Stimulated activated memory B cell treated with anti-CD40 and anti-IgM and Interleukin-4, amounts not matched to agents 10 μg/mL and 1 μg/mL and 100 μg/mL, for 72 hours (primary cell): ENCODE measurements around the gene VAPB.

Experiments
- ATAC-seq: fragments of 150-1000 bp; cut with Tn5 transposase; 2 replicates; pipeline ENCODE4 v1.10.0; 2021
- H3K27ac Mint-ChIP-seq: one replicate; pipeline ENCODE4 v1.8.0; 2022; ENCODE audit warnings: mild to moderate bottlenecking, mixed read lengths
- H3K27me3 Mint-ChIP-seq: one replicate; pipeline ENCODE4 v1.8.0; 2022; ENCODE audit warnings: mixed read lengths
- H3K36me3 Mint-ChIP-seq: one replicate; pipeline ENCODE4 v1.8.0; 2022; ENCODE audit warnings: mixed read lengths
- H3K4me1 Mint-ChIP-seq: one replicate; pipeline ENCODE4 v1.8.0; 2022; ENCODE audit warnings: mixed read lengths
- H3K4me3 Mint-ChIP-seq: one replicate; pipeline ENCODE4 v1.8.0; 2022; ENCODE audit warnings: mild to moderate bottlenecking, moderate library complexity, mixed read lengths
- H3K9me3 Mint-ChIP-seq: one replicate; pipeline ENCODE4 v1.8.0; 2022; ENCODE audit warnings: mixed read lengths

VAPB gene

GRCh38 chr20:58374027-58374850 lies 14.8 kb upstream of the VAPB start:
- Mint-ChIP-seq H3K27ac (no peak overlapping the region), H3K4me3 (no peak overlapping the region), H3K4me1 (peaks cover 10% of the 10 kb centered on the region), H3K27me3 (peaks cover 24% of the 10 kb centered on the region), H3K36me3 (no peaks in the 10 kb centered on the region), H3K9me3 (no peaks in the 10 kb centered on the region)
- no peak for ATAC-seq

GRCh38 chr20:58374906-58375758 lies 13.9 kb upstream of the VAPB start:
- H3K27ac Mint-ChIP-seq = no peak overlapping the region
- H3K27me3 Mint-ChIP-seq = peaks cover 24% of the 10 kb centered on the region
- no peaks in the 10 kb centered on the region for H3K36me3 Mint-ChIP-seq
- no peaks in the 10 kb centered on the region for H3K9me3 Mint-ChIP-seq
- ATAC-seq = no peak
- no peak overlapping the region for H3K4me3 Mint-ChIP-seq
- peaks cover 10% of the 10 kb centered on the region for H3K4me1 Mint-ChIP-seq

GRCh38 chr20:58375759-58376352 lies 13.2 kb upstream of the VAPB start:
- ATAC-seq = no peak
- H3K36me3 Mint-ChIP-seq = peaks cover 3% of the 10 kb centered on the region
- H3K27me3 Mint-ChIP-seq = peaks cover 28% of the 10 kb centered on the region
- H3K9me3 Mint-ChIP-seq = peaks cover 2% of the 10 kb centered on the region
- H3K4me1 Mint-ChIP-seq = peaks cover 10% of the 10 kb centered on the region
- no peak overlapping the region for H3K27ac Mint-ChIP-seq
- no peak overlapping the region for H3K4me3 Mint-ChIP-seq

GRCh38 chr20:58377017-58377416 lies 12.0 kb upstream of the VAPB start:
- H3K27me3 Mint-ChIP-seq = peaks cover 40% of the 10 kb centered on the region
- ATAC-seq = no peak
- peaks cover 6% of the 10 kb centered on the region for H3K36me3 Mint-ChIP-seq
- H3K27ac Mint-ChIP-seq = no peak overlapping the region
- H3K4me1 Mint-ChIP-seq = peaks cover 10% of the 10 kb centered on the region
- H3K9me3 Mint-ChIP-seq = peaks cover 9% of the 10 kb centered on the region
- no peak overlapping the region for H3K4me3 Mint-ChIP-seq

GRCh38 chr20:58377766-58378401 lies 11.1 kb upstream of the VAPB start:
- Mint-ChIP-seq H3K9me3 (peaks cover 9% of the 10 kb centered on the region), H3K27ac (no peak overlapping the region), H3K4me3 (no peak overlapping the region), H3K4me1 (peaks cover 10% of the 10 kb centered on the region), H3K27me3 (peaks cover 49% of the 10 kb centered on the region), H3K36me3 (peaks cover 6% of the 10 kb centered on the region)
- no peak for ATAC-seq

GRCh38 chr20:58378704-58379103 lies 10.3 kb upstream of the VAPB start:
- Mint-ChIP-seq H3K27me3 (peaks cover 57% of the 10 kb centered on the region), H3K4me3 (no peak overlapping the region), H3K4me1 (peaks cover 10% of the 10 kb centered on the region), H3K36me3 (peaks cover 6% of the 10 kb centered on the region), H3K27ac (no peak overlapping the region), H3K9me3 (peaks cover 9% of the 10 kb centered on the region)
- ATAC-seq = no peak

GRCh38 chr20:58381627-58382026 lies 7.4 kb upstream of the VAPB start:
- Mint-ChIP-seq H3K4me1 (no peaks in the 10 kb centered on the region), H3K27ac (no peak overlapping the region), H3K36me3 (peaks cover 6% of the 10 kb centered on the region), H3K4me3 (no peak overlapping the region), H3K27me3 (peaks cover 56% of the 10 kb centered on the region), H3K9me3 (peaks cover 9% of the 10 kb centered on the region)
- ATAC-seq = no peak

- H3K36me3 Mint-ChIP-seq = peaks cover 6% of the 10 kb centered on the region
- H3K27me3 Mint-ChIP-seq = peaks cover 54% of the 10 kb centered on the region
- H3K4me1 Mint-ChIP-seq = no peaks in the 10 kb centered on the region
- peaks cover 9% of the 10 kb centered on the region for H3K9me3 Mint-ChIP-seq
- H3K4me3 Mint-ChIP-seq = no peak overlapping the region
- ATAC-seq = no peak
- no peak overlapping the region for H3K27ac Mint-ChIP-seq
Measured at GRCh38 chr20:58382096-58382495, 6.9 kb upstream of the VAPB start.

GRCh38 chr20:58384821-58385220 lies 4.2 kb upstream of the VAPB start:
- H3K36me3 Mint-ChIP-seq = peaks cover 6% of the 10 kb centered on the region
- no peak for ATAC-seq
- peaks cover 9% of the 10 kb centered on the region for H3K9me3 Mint-ChIP-seq
- peaks cover 1% of the 10 kb centered on the region for H3K4me1 Mint-ChIP-seq
- peaks cover 43% of the 10 kb centered on the region for H3K27me3 Mint-ChIP-seq
- no peak overlapping the region for H3K4me3 Mint-ChIP-seq
- no peak overlapping the region for H3K27ac Mint-ChIP-seq

GRCh38 chr20:58388028-58388601 lies 914 bp upstream of the VAPB start:
- no peak overlapping the region for H3K4me3 Mint-ChIP-seq
- peaks cover 25% of the 10 kb centered on the region for H3K36me3 Mint-ChIP-seq
- H3K4me1 Mint-ChIP-seq = peaks cover 34% of the 10 kb centered on the region
- no peaks in the 10 kb centered on the region for H3K9me3 Mint-ChIP-seq
- H3K27ac Mint-ChIP-seq = peak overlapping the region; percentile 88
- peaks cover 15% of the 10 kb centered on the region for H3K27me3 Mint-ChIP-seq
- no peak for ATAC-seq

- ATAC-seq = peak; percentile 60
- no peaks in the 10 kb centered on the region for H3K9me3 Mint-ChIP-seq
- peaks cover 2% of the 10 kb centered on the region for H3K27me3 Mint-ChIP-seq
- H3K4me1 Mint-ChIP-seq = peaks cover 47% of the 10 kb centered on the region
- H3K4me3 Mint-ChIP-seq = peak overlapping the region; percentile 87
- H3K27ac Mint-ChIP-seq = peak overlapping the region; percentile 88
- peaks cover 37% of the 10 kb centered on the region for H3K36me3 Mint-ChIP-seq
Measured at GRCh38 chr20:58389324-58389967, 417 bp downstream of the VAPB start.

- H3K36me3 Mint-ChIP-seq = peaks cover 37% of the 10 kb centered on the region
- no peaks in the 10 kb centered on the region for H3K27me3 Mint-ChIP-seq
- peak overlapping the region; percentile 83 for H3K4me3 Mint-ChIP-seq
- H3K4me1 Mint-ChIP-seq = peaks cover 48% of the 10 kb centered on the region
- H3K27ac Mint-ChIP-seq = peak overlapping the region; percentile 88
- ATAC-seq = no peak
- H3K9me3 Mint-ChIP-seq = no peaks in the 10 kb centered on the region
Measured at GRCh38 chr20:58389968-58390658, 1.1 kb downstream of the VAPB start.

GRCh38 chr20:58390659-58391035 lies 1.6 kb downstream of the VAPB start:
- Mint-ChIP-seq H3K9me3 (no peaks in the 10 kb centered on the region), H3K27me3 (no peaks in the 10 kb centered on the region), H3K4me1 (peaks cover 48% of the 10 kb centered on the region), H3K36me3 (peaks cover 37% of the 10 kb centered on the region), H3K4me3 (peak overlapping the region; percentile 83), H3K27ac (peak overlapping the region; percentile 88)
- ATAC-seq = no peak

GRCh38 chr20:58392286-58392685 lies 3.3 kb downstream of the VAPB start:
- Mint-ChIP-seq H3K27ac (no peak overlapping the region), H3K4me3 (no peak overlapping the region), H3K36me3 (peaks cover 37% of the 10 kb centered on the region), H3K4me1 (peaks cover 58% of the 10 kb centered on the region), H3K27me3 (no peaks in the 10 kb centered on the region), H3K9me3 (no peaks in the 10 kb centered on the region)
- no peak for ATAC-seq
